ENCODE measurements around the gene MARVELD1. TPM values are rescaled to one million over a fixed set of nuclear protein-coding genes. Genes with fewer than 3 reads are reported as not detected.

Gene MARVELD1
- total and polyA plus RNA-seq, 2 experiments from 2014 or later: 7.3 to 23.7 TPM

- TF ChIP-seq POLR2AphosphoS5 (IDR thresholded peaks at IDR 0.05; ENCODE audit: low read depth) (no peak), JUNB (IDR thresholded peaks at IDR 0.05; ENCODE audit: unreplicated experiment) (no peak), EZH2 (IDR thresholded peaks at IDR 0.05; ENCODE audit: low read depth, unreplicated experiment) (no peak)
- Histone ChIP-seq H3K36me3 (ENCODE audit: insufficient read depth) (no peaks in the 10 kb centered on the region), H3K4me1 (ENCODE audit: insufficient read depth) (peaks cover 10% of the 10 kb centered on the region; the same call in 1 of the 2 replicates), H3K4me2 (no peak overlapping the region), H3K27ac (ENCODE audit: low read depth) (no peak overlapping the region), H4K20me1 (replicated peaks; ENCODE audit: insufficient read depth) (no peaks in the 10 kb centered on the region; the same call in 1 of the 2 replicates), H3K79me2 (replicated peaks; ENCODE audit: insufficient read depth) (no peaks in the 10 kb centered on the region), H3K9me2 (ENCODE audit: insufficient read depth) (no peaks in the 10 kb centered on the region), H3K4me3 (no peak overlapping the region), H2AFZ (no peak overlapping the region), H3F3A (replicated peaks; ENCODE audit: low read depth) (no peaks in the 10 kb centered on the region), H3K27me3 (ENCODE audit: insufficient read depth) (peaks cover 27% of the 10 kb centered on the region)
- Mint-ChIP-seq H3K9me3 (no peaks in the 10 kb centered on the region), H3K27me3 (ENCODE audit: insufficient read depth, low read depth, poor library complexity) (peaks cover 40% of the 10 kb centered on the region), H3K4me1 (peaks cover 31% of the 10 kb centered on the region), H3K27ac (no peak overlapping the region), H3K4me3 (no peak overlapping the region), H3K36me3 (ENCODE audit: low read depth) (peaks cover 6% of the 10 kb centered on the region; the same call in 2 of the 3 replicates)
- ATAC-seq: no peak
- no peak for DNase-seq (ENCODE audit: low spot score)
Measured at GRCh38 chr10:97766106-97766810, 52.7 kb downstream of the MARVELD1 start.

- H3K27ac Mint-ChIP-seq: no peak overlapping the region
- ATAC-seq: no peak
- peaks cover 40% of the 10 kb centered on the region for H3K27me3 Mint-ChIP-seq (ENCODE audit: insufficient read depth, low read depth, poor library complexity)
- TF ChIP-seq ETS1 (IDR thresholded peaks at IDR 0.05): no peak
- no peak for TF ChIP-seq ZNF462 (CRISPR knock-in tag; IDR thresholded peaks at IDR 0.05)
- TF ChIP-seq EZH2phosphoT487 (IDR thresholded peaks at IDR 0.05; ENCODE audit: unreplicated experiment): no peak
- no peak for TF ChIP-seq STAT1 (IDR thresholded peaks at IDR 0.05; ENCODE audit: unreplicated experiment)
- TF ChIP-seq JUNB (IDR thresholded peaks at IDR 0.05; ENCODE audit: unreplicated experiment): no peak
- no peak for TF ChIP-seq REST (IDR thresholded peaks at IDR 0.05; ENCODE audit: unreplicated experiment)
Measured at GRCh38 chr10:97766996-97767924, 53.7 kb downstream of the MARVELD1 start.

More at GRCh38 chr10:97766996-97767924, 53.7 kb downstream of the MARVELD1 start:
- Histone ChIP-seq H3F3A (replicated peaks; ENCODE audit: low read depth) (no peaks in the 10 kb centered on the region), H3K36me3 (ENCODE audit: insufficient read depth) (no peaks in the 10 kb centered on the region), H3K27me3 (ENCODE audit: insufficient read depth) (peaks cover 33% of the 10 kb centered on the region), H3K27ac (ENCODE audit: low read depth) (no peak overlapping the region), H4K20me1 (replicated peaks; ENCODE audit: insufficient read depth) (no peaks in the 10 kb centered on the region; the same call in 1 of the 2 replicates), H3K79me2 (replicated peaks; ENCODE audit: insufficient read depth) (no peaks in the 10 kb centered on the region), H3K4me2 (no peak overlapping the region), H3K9me2 (ENCODE audit: insufficient read depth) (no peaks in the 10 kb centered on the region), H3K4me3 (no peak overlapping the region), H2AFZ (no peak overlapping the region), H3K4me1 (ENCODE audit: insufficient read depth) (peaks cover 12% of the 10 kb centered on the region; the same call in 1 of the 2 replicates)
- H3K9me3 Mint-ChIP-seq: peaks cover 2% of the 10 kb centered on the region; the same call in 2 of the 3 replicates
- no peak overlapping the region for H3K4me3 Mint-ChIP-seq
- H3K4me1 Mint-ChIP-seq: peaks cover 29% of the 10 kb centered on the region
- no peak for DNase-seq (ENCODE audit: low spot score)
- H3K36me3 Mint-ChIP-seq (ENCODE audit: low read depth): no peaks in the 10 kb centered on the region; the same call in 2 of the 3 replicates
